LoVo (cell line): ENCODE measurements around the gene CLNK.

Experiments used
- DNase-seq: peaks from one replicate; pipeline ENCODE4 v3.0.0-alpha.2; 2016; ENCODE audit warnings: low spot score

The CLNK gene, protein sequence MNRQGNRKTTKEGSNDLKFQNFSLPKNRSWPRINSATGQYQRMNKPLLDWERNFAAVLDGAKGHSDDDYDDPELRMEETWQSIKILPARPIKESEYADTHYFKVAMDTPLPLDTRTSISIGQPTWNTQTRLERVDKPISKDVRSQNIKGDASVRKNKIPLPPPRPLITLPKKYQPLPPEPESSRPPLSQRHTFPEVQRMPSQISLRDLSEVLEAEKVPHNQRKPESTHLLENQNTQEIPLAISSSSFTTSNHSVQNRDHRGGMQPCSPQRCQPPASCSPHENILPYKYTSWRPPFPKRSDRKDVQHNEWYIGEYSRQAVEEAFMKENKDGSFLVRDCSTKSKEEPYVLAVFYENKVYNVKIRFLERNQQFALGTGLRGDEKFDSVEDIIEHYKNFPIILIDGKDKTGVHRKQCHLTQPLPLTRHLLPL

DNA sequence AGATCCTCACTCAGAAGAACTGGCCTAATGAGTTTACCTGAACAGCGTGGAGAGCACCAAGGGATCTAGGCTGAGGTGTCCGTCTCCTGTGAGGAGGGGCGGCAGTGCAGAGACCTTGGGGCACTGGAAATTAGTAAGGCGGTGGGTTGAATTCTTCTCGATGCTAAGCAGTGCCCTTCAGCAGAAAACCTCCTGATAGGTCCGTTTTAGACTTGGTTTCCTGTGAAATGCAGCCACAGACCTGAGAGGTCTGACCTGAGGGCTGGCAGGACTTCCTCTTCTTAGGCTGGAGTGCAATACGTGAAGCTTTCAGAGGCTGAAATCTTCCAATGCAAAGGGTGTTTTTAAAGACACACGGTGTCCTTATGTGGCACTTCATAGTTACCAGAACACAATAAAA lies at the start of gene CLNK:
Gene CLNK, minus strand, starts transcription at position 138 of the 400 bp plus-strand sequence. CDS start 16,899 bp downstream, outside the sequence.
- no peak for DNase-seq

GRCh38 chr4:10733481-10734062 lies 49.0 kb upstream of the CLNK start:
- DNase-seq: no peak

- no peak for DNase-seq
Measured at GRCh38 chr4:10732914-10733415, 48.4 kb upstream of the CLNK start.

GRCh38 chr4:10732235-10732913 lies 47.8 kb upstream of the CLNK start:
- no peak for DNase-seq

GRCh38 chr4:10731690-10732089 lies 47.1 kb upstream of the CLNK start:
- DNase-seq: no peak

- DNase-seq: no peak
Measured at GRCh38 chr4:10731162-10731561, 46.6 kb upstream of the CLNK start.

- no peak for DNase-seq
Measured at GRCh38 chr4:10730590-10730989, 46.0 kb upstream of the CLNK start.

DNA sequence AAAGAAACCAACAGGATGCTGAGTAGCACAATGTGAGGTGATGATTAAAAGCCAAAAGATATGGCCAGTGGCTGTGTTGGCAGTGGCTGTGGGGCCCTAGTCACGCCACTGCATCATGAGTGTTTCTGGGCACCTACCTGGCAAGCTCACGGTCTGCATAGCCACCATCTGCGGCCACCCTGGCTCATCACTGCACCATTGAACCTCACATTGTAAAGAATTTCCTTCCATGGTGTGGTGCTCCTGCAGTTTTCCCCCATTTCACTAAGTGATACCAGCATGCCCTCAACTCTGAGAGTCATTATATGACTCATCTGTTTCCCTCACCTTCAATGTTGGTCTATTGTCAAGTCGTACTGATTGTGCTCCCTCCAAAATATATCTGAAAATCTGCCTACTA lies 45.5 kb upstream of the CLNK start:
- DNase-seq: no peak

DNA sequence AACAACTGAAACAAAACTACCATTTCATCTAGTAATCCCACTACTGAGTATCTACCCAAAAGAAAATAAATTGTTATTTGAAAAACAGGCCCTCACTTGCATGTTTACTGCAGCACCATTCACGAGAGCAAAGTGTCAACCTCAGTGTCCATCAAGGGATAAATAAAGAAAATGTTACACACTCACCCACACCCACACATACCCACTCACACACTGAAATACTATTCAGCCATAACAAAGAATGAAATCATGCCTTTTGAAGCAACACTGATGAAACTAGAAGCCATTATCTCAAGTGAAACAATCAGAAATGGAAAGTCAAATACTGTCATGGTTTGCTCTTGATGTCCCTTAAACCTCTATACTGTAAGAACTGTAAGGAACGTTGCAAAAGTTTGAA lies 44.8 kb upstream of the CLNK start:
- no peak for DNase-seq

DNA sequence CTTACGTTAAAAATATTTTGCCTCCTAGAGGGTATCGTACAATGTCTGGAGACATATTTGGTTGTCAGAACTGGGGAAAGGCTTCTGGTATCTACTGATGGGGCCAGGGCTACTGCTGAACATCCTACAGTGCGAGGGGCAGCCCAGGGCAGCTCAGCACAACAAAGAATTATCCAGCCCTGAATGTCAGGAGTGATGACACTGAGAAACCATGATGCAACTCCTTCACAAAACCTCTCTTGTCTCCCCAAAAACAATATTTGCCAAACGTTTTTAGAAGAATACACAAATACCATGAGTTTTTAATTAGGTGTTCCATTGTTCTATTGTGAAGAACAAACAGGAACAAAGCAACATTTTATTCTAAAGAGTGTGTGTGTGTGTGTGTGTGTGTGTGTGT lies 43.4 kb upstream of the CLNK start:
- DNase-seq: no peak

GRCh38 chr4:10727140-10727880 lies 42.7 kb upstream of the CLNK start:
- no peak for DNase-seq

DNA sequence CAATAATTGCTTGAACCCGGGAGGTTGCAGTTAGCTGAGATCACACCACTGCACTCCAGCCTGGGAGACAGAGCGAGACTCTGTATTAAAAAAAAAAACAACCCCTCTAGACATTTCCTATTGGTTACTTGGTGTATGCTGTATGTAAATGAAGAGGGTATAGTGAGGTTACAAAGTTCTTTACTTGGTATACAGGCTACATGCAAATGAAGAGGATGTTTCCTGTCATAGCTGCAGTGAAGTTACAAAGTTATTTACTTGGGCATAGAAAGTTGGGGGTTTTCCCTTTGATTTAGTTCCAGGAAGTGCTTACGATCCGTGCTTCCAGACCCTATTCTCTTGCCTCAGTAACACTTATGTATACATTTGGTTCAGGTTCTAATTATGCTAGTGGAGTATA lies 38.4 kb upstream of the CLNK start:
- no peak for DNase-seq

DNA sequence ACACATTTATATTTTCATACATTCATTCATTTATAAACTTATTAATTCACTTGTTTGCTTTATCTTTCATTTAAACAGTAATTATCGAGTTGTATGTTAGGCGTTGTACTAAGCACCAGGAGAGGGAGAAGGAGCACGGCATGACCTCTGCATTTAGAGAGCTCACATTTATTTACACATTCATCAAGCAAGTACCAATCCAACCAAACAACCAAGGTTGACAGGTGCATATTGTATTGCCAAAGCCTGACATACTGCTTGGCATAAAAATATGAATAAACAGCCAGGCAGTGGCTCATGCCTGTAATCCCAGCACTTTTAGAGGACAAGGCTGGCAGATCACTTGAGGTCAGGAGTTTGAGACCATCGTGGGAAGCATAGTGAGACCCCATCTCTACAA lies 37.0 kb upstream of the CLNK start:
- no peak for DNase-seq

DNA sequence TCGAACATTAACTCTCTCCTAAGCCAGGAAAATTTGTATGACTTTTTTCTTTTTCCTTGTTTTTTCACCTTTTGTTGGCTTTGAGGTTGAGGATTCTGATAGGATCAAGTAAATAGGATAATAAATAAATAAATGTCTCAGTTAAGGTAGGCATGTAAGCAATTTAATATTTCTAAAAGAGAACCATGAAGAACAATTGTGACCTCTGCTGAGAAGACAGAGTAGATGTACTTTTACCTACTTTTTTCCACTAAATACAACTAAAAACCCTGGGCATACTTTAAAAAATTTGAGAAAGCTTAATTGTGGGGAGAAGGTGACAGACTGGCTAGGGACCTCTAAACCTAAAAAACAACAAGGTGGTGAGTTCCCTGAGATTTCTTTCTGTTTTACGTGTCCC lies 31.6 kb upstream of the CLNK start:
- DNase-seq: no peak

GRCh38 chr4:10715696-10716095 lies 31.1 kb upstream of the CLNK start:
- DNase-seq: no peak

DNA sequence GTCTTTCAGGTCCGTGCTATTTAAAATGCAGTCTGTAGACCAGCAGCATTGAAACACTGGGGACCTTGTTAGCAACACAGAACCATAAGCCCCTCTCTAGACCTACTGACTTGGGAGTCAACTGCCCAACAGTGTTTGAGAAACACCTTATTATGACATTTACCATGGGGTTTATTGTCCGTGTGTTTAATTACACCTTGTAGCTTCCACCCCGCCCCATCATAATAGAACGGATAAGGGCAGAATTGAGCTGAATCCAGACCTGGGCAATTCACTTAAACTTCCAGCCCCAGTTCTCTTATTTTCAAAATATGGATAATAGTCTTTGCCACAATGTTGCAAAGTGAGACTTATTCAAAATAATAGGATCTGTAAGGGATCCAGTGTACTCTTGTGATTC lies 30.6 kb upstream of the CLNK start:
- DNase-seq: no peak

- DNase-seq: no peak
Measured at GRCh38 chr4:10713591-10713990, 29.0 kb upstream of the CLNK start.

GRCh38 chr4:10706236-10706635 lies 21.7 kb upstream of the CLNK start:
- DNase-seq: no peak

DNA sequence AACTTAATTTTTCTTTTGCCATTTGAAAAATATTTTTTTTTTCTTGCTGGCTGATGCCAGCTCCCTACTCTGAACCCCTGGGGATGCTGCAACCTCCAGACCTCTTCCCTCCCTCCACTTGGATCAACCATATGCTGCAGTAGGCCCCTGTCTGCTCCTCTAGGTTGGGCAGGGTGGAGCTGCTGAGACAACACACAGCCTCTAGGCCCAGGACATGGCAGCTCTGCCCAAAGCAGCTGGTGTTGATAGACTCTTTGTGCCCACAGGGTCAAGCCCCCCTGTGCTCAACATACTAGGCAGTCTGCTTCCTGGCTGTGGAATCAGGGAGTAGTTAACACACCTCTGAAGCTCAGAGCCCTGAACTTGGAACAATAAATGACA lies 19.9 kb upstream of the CLNK start:
- no peak for DNase-seq

GRCh38 chr4:10703766-10704429 lies 19.3 kb upstream of the CLNK start:
- no peak for DNase-seq

DNA sequence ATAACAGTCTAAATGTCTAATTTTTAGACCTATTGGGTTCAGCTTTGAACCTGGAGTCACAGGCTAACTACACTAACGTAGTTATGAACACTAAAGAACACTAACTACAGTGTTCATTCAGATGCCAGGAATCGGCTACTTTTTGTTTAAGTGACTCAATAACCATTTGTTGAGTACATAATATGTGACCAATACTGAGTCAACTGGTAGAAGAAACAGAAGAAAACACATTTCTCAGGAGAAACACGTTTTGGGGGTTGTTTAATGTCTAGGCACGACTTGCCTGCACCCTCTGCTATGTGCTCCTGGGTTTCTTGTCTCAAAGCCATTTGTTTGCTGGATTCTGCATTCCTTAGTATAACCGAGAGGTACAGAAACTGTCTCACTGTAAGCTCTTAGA lies 18.6 kb upstream of the CLNK start:
- no peak for DNase-seq
